GM21717 (cell line): ENCODE measurements around the gene TIMM17A.
"Not testable (repeated sequence)": the region's sequence is repeated elsewhere in the genome, so short reads cannot be mapped to it uniquely, and the experiment has no call there.

ENCODE experiments used
- ATAC-seq: cut with Tn5 transposase; IDR thresholded peaks from one replicate; pipeline ENCODE4 v1.9.1; 2021; ENCODE audit warnings: mild to moderate bottlenecking, moderate library complexity; ENCODE audit not compliant: unreplicated experiment

The TIMM17A gene

DNA sequence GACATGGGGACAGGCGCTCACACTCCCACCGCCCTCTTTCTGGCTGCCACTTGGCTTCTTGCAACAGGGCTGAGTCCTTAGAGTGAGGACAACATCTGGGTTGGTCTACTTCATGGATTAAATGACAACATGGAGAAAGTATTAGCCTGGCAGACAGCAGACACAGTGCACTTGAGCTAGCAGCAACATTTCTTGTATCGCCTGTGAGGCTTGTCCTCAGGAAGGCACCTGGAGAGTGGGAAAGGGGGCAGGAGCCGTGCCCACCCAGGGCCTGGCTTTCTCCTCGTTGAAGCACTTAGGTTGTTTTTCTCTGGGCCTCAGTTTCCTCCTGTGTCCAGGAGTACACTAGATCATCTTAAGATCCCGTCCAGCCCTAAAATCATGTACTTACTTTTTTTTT is 58.8 kb downstream of the TIMM17A start:
- no peak for ATAC-seq

DNA sequence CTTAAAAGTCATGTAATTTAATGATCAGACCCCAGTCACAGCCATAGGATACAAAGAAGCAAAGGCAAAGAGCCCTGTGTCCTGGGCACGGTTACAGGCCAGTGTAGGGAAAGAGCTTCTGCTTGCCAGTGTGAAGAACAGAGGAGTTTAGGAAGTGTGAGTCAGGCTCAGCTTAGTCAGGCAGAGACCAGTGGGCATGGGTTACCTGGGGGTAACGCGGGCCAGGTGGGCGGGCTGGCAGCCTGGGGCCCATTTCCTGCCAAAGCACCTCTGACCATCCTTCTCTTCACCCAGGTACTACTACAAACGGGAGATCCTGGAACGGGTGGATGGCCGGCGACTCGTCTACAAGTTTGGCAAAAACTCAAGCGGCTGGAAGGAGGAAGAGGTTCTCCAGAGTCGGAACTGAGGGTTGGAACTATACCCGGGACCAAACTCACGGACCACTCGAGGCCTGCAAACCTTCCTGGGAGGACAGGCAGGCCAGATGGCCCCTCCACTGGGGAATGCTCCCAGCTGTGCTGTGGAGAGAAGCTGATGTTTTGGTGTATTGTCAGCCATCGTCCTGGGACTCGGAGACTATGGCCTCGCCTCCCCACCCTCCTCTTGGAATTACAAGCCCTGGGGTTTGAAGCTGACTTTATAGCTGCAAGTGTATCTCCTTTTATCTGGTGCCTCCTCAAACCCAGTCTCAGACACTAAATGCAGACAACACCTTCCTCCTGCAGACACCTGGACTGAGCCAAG is 59.8 kb downstream of the TIMM17A start:
- ATAC-seq, result no peak

- ATAC-seq, result no peak
Observed at GRCh38 chr1:202015662-202015937, 60.3 kb downstream of the TIMM17A start.

- no peak for ATAC-seq
Observed at GRCh38 chr1:202016022-202016810, 60.9 kb downstream of the TIMM17A start.

DNA sequence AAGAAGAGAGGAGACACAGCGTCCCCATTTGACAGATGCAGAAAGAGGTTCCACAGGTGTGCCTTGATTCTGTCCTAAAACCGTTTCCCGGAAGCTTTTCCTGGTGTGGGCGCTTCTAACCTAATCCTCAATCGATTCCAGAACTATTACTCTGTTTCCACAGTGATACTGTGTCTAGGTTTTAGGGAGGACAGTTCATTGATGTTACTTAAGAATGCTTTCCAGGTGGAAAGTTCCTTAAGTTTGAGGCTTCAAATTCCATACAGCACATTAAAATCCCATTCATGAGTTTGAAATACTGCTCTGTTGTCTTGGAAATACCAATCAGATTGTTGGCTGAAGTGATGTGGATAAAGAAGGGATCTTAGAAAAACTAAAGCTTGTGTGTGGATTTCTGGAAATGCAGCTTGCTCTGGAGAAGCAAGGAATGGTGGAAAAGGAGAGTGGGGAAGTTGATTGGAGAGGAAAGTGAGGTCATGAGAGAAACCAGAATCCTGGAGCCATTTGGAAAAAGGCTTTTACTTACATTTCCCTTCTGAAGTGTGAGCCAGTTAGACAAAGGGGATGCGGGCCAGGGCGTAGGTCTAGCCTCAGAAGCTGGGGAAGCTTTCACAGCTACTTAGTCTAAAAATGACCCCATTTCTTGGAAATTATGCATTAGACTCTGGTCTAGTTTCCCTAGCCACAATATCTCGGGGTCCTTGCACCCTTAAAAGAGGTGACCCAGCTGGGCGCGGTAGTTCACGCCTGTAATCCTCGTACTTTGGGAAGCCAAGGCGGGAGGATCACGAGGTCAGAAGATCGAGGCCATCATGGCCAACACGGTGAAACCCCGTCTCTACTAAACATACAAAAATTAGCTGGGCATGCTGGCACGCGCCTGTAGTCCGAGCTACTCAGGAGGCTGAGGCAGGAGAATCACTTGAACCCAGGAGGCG is 61.8 kb downstream of the TIMM17A start:
- ATAC-seq, result no peak

DNA sequence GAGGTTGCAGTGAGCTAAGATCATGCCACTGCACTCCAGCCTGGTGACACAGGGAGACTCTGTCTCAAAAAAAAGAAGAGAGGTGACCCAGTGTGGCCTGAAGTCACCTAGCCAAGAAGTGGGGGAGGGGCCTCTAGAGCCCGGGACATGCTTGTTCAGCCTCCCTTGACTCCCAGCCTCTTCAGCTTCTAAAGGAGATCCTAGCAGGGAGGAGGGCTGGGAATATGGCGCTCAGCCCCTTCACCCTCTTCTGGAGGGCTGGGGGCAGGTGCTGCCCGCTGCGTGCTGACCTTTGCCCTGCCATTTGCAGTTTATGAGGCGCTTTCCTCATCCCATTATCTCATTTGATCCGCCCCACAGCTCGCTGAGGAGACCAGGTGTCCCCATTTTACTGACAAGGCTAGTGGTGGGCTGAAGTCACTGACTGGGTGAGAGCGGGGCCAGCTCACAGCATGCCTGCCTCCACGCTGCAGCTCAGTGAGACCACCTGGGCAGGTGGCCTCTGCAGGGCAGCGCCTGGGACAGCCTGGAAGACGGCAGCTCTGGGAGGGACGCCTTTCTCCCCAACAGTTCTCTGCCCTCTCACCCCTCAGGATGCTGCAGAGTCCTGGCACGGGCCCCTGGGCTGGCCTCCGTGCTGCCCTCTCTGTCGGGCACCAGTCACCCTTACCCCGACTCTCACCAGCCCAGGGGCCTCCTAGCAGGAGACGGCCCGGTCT is 62.6 kb downstream of the TIMM17A start:
- ATAC-seq, result no peak

DNA sequence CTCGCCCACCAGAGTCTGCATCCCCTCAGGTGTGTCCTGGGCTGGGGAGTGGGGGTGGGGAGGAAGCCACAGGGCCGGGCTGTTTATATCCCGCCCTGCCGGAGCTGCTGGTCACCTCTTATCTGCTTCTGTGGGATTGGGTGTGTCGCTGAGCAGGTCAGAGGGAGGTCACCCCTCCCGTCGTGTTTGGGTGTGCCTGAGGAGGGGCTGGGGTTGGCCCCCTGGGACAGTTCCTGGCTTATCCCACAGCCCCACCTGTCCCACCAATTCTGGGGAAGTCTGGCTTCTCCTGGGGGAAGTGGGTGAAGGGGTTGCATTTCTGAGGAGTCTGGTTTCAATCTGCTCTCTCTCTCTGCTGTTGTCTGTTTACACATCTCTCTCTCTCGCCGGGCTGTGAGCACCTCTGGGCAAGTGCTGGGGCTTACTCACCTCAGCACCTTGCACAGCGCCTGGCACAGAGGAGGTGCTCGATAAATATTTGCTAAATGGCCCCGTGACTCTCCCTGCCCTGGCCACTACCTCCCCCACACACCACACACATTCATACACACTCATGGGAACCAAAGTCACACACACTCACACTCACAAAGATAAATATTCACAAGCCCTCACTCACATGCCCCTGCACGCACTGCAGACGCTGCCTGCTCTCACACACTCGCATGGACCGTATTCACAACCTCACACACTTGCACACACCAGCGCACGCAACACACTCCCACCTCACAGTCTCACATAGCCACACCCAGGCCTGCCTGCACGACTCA is 63.3 kb downstream of the TIMM17A start:
- ATAC-seq, result no peak

GRCh38 chr1:202019235-202019558 is 63.9 kb downstream of the TIMM17A start:
- not testable (repeated sequence) for ATAC-seq
